OCI-LY7 (cell line): ENCODE measurements around the gene MYO18A.

Experiments
- CTCF ChIP-seq: fragments of 200-600 bp; sonication (generic); conservative IDR thresholded peaks from 2 replicates; pipeline ENCODE4 v1.5.1; 2014; ENCODE audit warnings: mild to moderate bottlenecking, antibody characterized with exemption, low read length, moderate library complexity, mixed read lengths
- EZH2phosphoT487 ChIP-seq: fragments of 200-600 bp; sonication (generic); IDR thresholded peaks from 2 replicates; pipeline ENCODE4 v1.6.1; 2018; ENCODE audit warnings: low read depth, borderline replicate concordance, mild to moderate bottlenecking, mixed run types, antibody characterized with exemption, low read length, moderate library complexity, mixed read lengths

- TF ChIP-seq CTCF (no peak), EZH2phosphoT487 (no peak)
Observed at GRCh38 chr17:29034510-29034909, 145.7 kb downstream of the MYO18A start.
